GM18508 (cell line): ENCODE results near the gene ISG15.

Source experiments
- ATAC-seq: cut with Tn5 transposase; IDR thresholded peaks from one replicate; pipeline ENCODE4 v1.9.1; 2021; ENCODE audit warnings: moderate number of reproducible peaks; ENCODE audit not compliant: insufficient read depth, unreplicated experiment

ISG15 gene

DNA sequence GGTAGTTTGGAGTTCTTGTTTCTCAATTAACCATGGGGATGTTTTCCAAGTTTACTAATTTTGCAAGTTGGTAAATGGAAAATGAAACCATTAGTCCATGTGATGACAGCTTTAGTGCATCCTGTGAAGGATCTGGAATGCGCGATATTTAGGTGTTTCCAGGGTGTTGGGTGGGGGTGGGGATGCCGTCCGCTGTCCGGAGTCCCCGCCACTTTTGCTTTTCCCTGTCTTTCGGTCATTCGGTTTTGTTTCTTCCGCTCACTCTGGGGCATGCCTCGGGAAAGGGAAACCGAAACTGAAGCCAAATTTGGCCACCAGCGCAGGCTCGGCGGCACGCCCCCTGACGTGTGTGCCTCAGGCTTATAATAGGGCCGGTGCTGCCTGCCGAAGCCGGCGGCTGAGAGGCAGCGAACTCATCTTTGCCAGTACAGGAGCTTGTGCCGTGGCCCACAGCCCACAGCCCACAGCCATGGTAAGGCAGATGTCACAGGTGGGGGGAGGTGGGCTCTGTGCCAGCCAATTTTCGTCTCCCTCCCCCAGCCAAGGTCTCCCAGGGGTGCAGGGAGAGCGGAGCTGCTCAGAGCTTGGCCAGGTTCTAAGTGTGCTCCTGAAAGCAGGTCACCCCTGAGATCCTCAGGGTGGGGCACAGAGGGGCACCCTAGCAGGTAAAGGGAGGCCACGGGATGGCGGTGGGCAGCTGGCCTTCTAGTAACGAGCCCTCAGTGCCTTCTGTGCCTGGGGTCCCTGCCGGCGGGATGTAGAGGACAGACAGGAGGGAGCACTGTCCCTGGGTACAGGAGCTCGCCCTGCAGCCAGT lies at the start of gene ISG15:
ISG15 (plus strand) TSS at position 393 of the 817 bp plus-strand sequence; CDS start at position 470, 77 bp downstream.
- peak; percentile 69 for ATAC-seq

GRCh38 chr1:963746-964525 lies 49.4 kb upstream of the ISG15 start:
- ATAC-seq, result no peak

DNA sequence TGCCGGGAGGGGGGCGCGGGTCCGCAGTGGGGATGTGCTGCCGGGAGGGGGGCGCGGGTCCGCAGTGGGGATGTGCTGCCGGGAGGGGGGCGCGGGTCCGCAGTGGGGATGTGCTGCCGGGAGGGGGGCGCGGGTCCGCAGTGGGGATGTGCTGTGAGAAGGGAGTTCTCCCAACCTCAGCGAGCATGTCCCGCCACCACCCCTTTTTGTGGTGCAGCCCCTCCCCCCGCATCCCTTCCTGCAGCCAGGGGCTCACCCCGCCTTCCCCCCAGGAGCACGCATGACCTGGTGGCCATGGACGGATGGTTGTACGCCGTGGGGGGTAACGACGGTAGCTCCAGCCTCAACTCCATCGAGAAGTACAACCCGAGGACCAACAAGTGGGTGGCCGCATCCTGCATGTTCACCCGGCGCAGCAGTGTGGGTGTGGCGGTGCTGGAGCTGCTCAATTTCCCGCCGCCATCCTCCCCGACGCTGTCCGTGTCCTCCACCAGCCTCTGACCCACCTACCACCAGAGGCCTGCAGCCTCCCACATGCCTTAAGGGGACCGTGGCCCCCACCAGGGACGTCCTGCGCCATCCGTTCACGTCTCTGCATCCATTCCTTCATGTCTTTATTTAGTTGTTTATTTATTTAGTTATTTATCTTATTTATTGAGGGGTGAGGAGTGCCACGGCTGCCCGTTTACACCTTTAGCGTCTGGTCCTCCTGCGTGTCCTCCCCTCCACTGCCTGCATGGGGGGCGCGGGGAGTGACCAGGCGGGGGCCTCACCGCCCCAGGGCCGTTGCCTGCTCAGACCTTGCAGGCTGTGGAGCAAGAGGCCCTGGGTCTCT lies 48.4 kb upstream of the ISG15 start:
- ATAC-seq, result no peak

GRCh38 chr1:965526-966134 lies 47.7 kb upstream of the ISG15 start:
- no peak for ATAC-seq

DNA sequence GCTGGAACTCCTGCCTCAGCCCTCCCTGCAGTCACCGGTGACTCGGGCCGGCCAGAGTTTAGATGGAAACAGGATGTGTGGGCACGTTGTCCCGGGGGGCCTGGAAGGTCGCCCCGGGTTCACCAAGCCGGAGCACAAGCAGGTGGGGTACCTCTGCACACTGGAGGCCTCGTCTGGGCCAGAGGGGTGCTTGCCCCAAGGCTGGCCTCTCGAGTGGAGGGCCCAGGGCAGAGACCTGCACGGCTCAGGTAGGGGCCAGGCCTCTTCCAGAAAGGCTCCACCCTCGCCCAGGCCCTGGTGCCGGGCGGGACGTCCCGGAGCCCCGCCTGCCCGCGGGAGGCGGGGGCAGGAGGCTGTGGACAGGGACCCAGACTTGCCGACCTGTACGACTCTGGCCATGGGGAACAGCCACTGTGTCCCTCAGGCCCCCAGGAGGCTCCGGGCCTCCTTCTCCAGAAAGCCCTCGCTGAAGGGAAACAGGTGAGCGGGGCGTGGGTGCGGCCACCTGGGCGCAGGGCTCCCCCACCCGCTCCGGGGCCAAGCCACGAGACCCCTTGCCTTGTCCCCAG lies 47.1 kb upstream of the ISG15 start, which contains the start of gene PLEKHN1:
PLEKHN1 (plus strand) TSS at position 348 of the 569 bp plus-strand sequence; CDS start at position 398, 50 bp downstream.
- no peak for ATAC-seq

GRCh38 chr1:966704-967300 lies 46.5 kb upstream of the ISG15 start:
- ATAC-seq, result no peak

- ATAC-seq, result no peak
Measured at GRCh38 chr1:967466-968343, 45.6 kb upstream of the ISG15 start.

GRCh38 chr1:969260-969855 lies 43.9 kb upstream of the ISG15 start:
- ATAC-seq, result no peak

- ATAC-seq, result no peak
Measured at GRCh38 chr1:970242-970972, 42.9 kb upstream of the ISG15 start.

DNA sequence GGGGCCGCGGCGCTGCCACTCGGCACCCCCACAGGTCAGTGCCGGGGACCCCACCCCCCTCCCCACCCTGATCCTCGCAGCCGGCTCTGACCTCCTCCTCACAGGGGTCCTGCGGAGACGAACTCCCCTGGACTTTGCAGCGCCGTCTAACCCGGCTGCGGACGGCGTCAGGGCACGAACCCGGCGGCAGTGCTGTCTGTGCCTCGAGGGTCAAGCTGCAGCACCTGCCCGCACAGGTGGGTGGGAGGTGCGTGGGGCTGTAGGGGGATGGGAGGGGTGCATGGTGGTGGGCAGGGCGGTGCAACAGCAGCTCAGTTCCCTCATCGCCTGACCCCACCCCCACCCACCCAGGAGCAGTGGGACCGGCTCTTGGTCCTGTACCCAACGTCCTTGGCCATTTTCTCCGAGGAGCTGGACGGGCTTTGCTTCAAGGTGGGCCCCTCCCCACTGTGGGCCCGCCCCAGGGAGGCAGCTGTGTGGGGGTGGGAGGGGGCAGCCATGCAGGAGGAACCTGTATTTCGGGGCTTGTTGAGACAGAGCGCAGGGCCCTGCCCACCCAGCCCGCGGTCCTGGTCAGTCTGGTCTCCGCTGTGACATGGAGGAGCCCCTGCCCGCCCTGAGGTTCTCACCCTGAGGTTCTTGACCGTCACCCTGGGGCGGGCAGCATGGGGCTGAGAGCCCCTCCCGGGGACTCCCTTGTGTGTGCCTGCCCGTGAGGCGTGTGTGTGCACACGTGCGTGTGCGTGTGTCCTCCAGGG lies 42.1 kb upstream of the ISG15 start:
- no peak for ATAC-seq

- ATAC-seq, result no peak
Measured at GRCh38 chr1:971751-972506, 41.4 kb upstream of the ISG15 start.

DNA sequence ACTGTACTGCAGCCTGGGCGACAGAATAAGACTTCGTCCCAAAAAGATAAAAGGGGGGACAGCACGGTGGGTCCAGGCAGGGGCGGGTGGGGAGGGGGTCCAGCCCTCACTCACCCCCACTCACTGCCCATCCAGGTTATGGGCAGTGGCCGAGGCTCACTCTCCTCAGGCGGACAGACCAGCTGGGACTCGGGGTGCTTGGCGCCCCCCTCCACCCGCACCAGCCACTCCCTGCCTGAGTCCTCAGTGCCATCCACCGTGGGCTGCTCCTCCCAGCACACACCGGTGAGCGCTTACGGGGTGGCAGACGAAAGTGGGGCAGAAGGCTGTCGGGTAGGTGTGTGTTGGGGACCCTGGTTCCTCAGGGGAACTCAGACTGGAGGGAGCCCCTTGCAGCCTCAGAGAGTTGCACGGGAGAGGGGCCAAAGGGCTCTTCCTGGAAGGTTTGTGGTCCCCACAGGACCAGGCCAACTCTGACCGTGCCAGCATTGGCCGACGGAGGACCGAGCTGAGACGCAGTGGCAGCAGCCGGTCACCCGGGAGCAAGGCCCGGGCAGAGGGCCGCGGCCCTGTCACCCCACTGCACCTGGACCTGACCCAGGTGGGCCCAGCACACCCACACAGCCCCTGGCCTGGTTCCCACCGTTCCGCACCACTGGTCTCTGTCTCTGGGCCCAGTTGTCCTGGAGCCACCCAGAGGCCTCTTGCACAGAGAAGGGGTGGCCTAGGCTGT lies 40.4 kb upstream of the ISG15 start:
- ATAC-seq, result no peak

GRCh38 chr1:973459-974292 lies 39.6 kb upstream of the ISG15 start:
- ATAC-seq, result no peak

DNA sequence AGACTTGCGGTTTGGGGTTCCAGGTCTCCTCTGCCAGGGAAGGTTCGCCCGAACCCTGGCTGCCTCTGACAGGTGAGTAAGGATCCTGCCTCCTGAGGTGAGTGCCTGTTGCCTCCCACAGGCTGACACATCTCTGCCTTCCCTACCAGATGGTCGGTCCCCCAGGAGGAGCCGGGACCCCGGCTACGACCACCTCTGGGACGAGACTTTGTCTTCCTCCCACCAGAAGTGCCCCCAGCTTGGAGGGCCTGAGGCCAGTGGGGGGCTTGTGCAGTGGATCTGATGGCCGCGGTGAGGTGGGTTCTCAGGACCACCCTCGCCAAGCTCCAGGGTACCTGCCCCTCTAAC lies 39.0 kb upstream of the ISG15 start:
- ATAC-seq, result no peak
